Cardiac muscle cell (in vitro differentiated cells and primary cell): ENCODE data around the gene TCF4. TPM values are rescaled to one million over a fixed set of nuclear protein-coding genes. Genes with fewer than 3 reads are reported as not detected.

ENCODE experiments used
- DNase-seq, 2 donors: peaks; one replicate each; pipeline versions ENCODE4 v3.0.0 to v3.0.0-alpha.2; 2010 to 2017; ENCODE audit warnings: low read depth in 1 of 2, low spot score in 1 of 2
- H3K27ac ChIP-seq: fragments of 200-600 bp; sonication (generic); 2 replicates; pipeline ENCODE4 v1.5.1; 2016
- H3K27me3 ChIP-seq: fragments of 200-600 bp; sonication (generic); 2 replicates; pipeline ENCODE4 v1.6.0; 2016; ENCODE audit warnings: control low read depth
- H3K36me3 ChIP-seq: fragments of 200-600 bp; sonication (generic); 2 replicates; pipeline ENCODE4 v1.5.1; 2016; ENCODE audit warnings: control low read depth
- H3K4me1 ChIP-seq: fragments of 200-600 bp; sonication (generic); 2 replicates; pipeline ENCODE4 v1.8.1; 2017; ENCODE audit warnings: low read depth, mild to moderate bottlenecking, mixed run types
- H3K4me3 ChIP-seq: fragments of 200-600 bp; sonication (generic); 2 replicates; pipeline ENCODE4 v1.5.1; 2016; ENCODE audit warnings: mild to moderate bottlenecking
- H3K9me3 ChIP-seq: fragments of 200-600 bp; sonication (generic); 2 replicates; pipeline ENCODE4 v1.5.1; 2017; ENCODE audit warnings: low read depth, mild to moderate bottlenecking, control low read depth
- polyA plus RNA-seq: library from polyadenylated mRNA; unstranded; fragments of >200 nt; fragmentation: Nextera tagmentation; extraction: Ambion mirVana; gene quantifications from 2 replicates; pipeline ENCODE4 v1.2.1, GENCODE V29; 2016
- total RNA-seq: library from RNA; depleted of rRNA; stranded (reverse); fragments of >200 nt; gene quantifications from 2 replicates; pipeline ENCODE4 v1.2.3, GENCODE V29; 2016
- TF ChIP-seq, protein P1 (sequence below): IDR thresholded peaks from 2 replicates; pipeline ENCODE4 v1.5.1; 2012; ENCODE audit warnings: low read depth, mild to moderate bottlenecking, low read length

Gene TCF4
- total and polyA plus RNA-seq, 2 experiments from 2014 or later = 38.3 to 59.2 TPM

DNA sequence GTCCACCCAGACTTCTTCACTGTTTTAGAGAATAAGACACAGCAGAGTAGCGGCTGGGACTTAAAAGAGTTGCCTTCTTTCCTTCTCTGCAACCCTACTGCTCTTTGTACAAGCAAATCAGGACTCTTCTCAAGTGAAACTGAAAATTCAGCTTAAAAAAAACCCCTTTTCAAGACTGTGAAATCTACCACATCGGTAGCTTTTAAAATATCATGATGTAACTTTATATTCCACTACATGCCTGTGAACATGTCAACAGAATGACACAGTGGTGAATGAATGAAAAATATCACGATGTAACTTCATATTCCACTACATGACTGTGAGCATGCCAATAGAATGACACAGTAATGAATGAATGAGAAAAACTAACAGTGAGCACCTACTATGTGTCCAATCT lies 53.4 kb downstream of the TCF4 start:
- DNase-seq = no peak
- H3K4me3 ChIP-seq = no peak overlapping the region
- H3K4me1 ChIP-seq = peaks cover 11% of the 10 kb centered on the region
- no peaks in the 10 kb centered on the region for H3K9me3 ChIP-seq
- H3K36me3 ChIP-seq = no peaks in the 10 kb centered on the region
- H3K27me3 ChIP-seq = no peaks in the 10 kb centered on the region
- H3K27ac ChIP-seq = no peak overlapping the region
- TF ChIP-seq, protein P1, sequence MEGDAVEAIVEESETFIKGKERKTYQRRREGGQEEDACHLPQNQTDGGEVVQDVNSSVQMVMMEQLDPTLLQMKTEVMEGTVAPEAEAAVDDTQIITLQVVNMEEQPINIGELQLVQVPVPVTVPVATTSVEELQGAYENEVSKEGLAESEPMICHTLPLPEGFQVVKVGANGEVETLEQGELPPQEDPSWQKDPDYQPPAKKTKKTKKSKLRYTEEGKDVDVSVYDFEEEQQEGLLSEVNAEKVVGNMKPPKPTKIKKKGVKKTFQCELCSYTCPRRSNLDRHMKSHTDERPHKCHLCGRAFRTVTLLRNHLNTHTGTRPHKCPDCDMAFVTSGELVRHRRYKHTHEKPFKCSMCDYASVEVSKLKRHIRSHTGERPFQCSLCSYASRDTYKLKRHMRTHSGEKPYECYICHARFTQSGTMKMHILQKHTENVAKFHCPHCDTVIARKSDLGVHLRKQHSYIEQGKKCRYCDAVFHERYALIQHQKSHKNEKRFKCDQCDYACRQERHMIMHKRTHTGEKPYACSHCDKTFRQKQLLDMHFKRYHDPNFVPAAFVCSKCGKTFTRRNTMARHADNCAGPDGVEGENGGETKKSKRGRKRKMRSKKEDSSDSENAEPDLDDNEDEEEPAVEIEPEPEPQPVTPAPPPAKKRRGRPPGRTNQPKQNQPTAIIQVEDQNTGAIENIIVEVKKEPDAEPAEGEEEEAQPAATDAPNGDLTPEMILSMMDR = no peak

DNA sequence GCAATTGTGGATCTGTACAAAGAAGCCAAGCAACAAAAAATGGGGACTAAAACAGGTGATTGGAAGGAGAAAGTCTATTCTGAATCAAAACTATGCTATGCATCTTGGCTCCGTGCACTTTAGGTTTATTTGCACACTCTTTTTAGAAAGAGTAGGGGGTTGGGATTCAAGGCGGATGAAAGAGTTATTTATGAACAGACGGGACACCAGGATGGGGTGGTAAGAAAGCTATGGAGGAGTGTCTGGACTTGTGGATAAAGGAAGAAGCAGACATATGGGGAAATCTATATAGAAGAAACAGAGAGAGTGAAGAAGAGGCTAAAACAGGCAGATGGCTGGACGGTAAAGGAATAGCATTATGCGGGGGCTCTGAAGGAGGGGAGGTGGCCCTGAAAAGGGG lies 57.8 kb downstream of the TCF4 start:
- no peak for DNase-seq

DNA sequence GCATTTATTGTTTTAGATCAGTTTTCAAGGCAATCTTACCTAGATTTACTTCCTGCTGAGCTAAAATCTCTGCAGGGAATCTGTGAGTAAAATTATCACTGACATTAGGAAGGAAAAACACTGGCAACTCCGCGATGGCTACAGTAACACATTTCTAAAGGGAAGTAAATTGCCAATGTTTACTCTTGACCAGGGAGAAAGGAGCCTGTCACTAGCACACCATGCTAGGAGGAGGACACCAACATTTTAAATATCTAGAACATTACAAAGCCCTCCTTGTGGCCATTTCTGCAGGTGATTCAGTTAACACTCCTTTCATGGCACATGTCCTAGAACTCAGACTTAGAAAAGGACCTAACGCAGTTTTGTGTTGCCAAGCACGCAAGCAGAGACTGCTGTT lies 58.4 kb downstream of the TCF4 start:
- Histone ChIP-seq H3K9me3 (no peaks in the 10 kb centered on the region), H3K4me1 (peaks cover 12% of the 10 kb centered on the region), H3K27ac (peak overlapping the region; percentile 52), H3K36me3 (no peaks in the 10 kb centered on the region), H3K4me3 (no peak overlapping the region), H3K27me3 (no peaks in the 10 kb centered on the region)
- TF ChIP-seq, protein P1 = no peak
- no peak for DNase-seq

More for the DNA sequence above, 57.8 kb downstream of the TCF4 start:
- Histone ChIP-seq H3K9me3 (no peaks in the 10 kb centered on the region), H3K27ac (peak overlapping the region; percentile 52), H3K27me3 (no peaks in the 10 kb centered on the region), H3K4me1 (peaks cover 12% of the 10 kb centered on the region), H3K36me3 (no peaks in the 10 kb centered on the region), H3K4me3 (no peak overlapping the region)
- TF ChIP-seq, protein P1 = no peak

DNA sequence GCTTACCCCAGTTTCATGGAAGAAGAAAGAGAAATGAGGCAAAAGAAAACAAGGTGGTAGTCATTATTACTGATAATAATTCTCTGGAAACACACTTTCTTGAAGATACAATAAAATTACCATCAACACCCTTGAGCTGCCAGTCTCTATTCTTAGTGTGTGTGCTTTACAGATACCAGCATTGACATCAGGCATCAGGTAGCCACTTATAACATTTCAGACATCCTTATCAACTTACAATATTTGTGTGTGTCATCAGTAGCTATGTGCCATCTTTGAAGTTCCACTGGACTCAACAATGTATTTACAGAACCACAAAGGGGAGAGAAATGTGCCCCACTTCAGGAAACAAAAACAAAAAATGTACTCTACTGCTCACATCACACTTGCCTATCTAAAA lies 62.1 kb downstream of the TCF4 start:
- no peaks in the 10 kb centered on the region for H3K36me3 ChIP-seq
- H3K4me1 ChIP-seq = peaks cover 12% of the 10 kb centered on the region
- TF ChIP-seq, protein P1 = no peak
- no peaks in the 10 kb centered on the region for H3K9me3 ChIP-seq
- H3K27ac ChIP-seq = no peak overlapping the region
- no peak overlapping the region for H3K4me3 ChIP-seq
- H3K27me3 ChIP-seq = no peaks in the 10 kb centered on the region
- no peak for DNase-seq

DNA sequence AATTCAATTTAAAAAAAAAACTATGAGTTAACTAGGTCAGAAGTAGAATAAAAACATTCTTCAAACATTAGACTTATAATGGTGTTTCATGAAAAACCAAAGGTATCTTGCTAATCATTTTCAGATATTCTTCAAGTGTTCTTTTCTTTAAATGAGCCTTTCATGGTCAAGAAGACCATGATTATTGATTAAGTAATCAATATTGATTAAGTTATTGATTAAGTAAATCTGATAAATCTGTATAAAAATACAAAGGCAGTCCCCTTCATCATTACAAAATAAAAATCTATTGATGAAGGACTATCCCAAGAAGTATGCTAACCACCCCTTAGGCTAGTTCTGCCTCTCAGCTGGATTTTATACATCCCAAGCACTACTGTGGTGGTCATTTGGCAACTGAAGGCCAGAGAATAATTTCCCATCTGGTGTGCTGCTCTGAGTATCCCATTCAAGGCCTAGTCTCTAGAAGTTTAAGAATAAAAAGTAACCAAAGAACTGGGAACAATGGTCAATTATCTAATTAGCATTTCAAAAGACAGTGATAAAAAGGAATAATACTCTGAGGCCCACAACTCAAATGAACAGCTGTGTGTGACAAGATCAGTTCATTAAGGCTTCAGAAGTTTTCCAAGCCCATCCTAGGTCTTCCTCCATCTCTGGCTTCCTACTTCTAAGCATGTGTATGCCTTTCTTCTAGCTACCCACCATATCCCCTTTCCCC lies 63.5 kb downstream of the TCF4 start:
- Histone ChIP-seq H3K27me3 (no peaks in the 10 kb centered on the region), H3K4me3 (no peak overlapping the region), H3K9me3 (no peaks in the 10 kb centered on the region), H3K36me3 (no peaks in the 10 kb centered on the region), H3K27ac (no peak overlapping the region), H3K4me1 (peaks cover 4% of the 10 kb centered on the region)
- TF ChIP-seq, protein P1 = no peak
- no peak for DNase-seq
